Transverse colon (tissue), 4 donors: ENCODE data around the gene HAUS5.

Source experiments
- POLR2A ChIP-seq: fragments of 450-650 bp; IDR thresholded peaks from one replicate; pipeline ENCODE4 v1.6.1; 2016; ENCODE audit warnings: antibody characterized with exemption, mild to moderate bottlenecking, moderate library complexity
- POLR2AphosphoS5 ChIP-seq, 3 donors: sonication (generic); formaldehyde crosslinking; IDR thresholded peaks; one replicate each; pipeline ENCODE4 v1.6.1; 2016; ENCODE audit warnings: antibody characterized with exemption in 3 of 3
- TF ChIP-seq, protein P1 (sequence below), 5 experiments: fragments of 200-600 bp in 3 of 5; fragments of 450-650 bp in 2 of 5; sonication (generic) in 3 of 5; IDR thresholded peaks; 1 replicate in 2 of 5; 2 replicates in 3 of 5; pipeline ENCODE4 v1.5.1; 2016 to 2017; ENCODE audit warnings: antibody characterized with exemption in 5 of 5, inconsistent platforms in 3 of 5, mild to moderate bottlenecking in 2 of 5, moderate library complexity in 1 of 5

DNA sequence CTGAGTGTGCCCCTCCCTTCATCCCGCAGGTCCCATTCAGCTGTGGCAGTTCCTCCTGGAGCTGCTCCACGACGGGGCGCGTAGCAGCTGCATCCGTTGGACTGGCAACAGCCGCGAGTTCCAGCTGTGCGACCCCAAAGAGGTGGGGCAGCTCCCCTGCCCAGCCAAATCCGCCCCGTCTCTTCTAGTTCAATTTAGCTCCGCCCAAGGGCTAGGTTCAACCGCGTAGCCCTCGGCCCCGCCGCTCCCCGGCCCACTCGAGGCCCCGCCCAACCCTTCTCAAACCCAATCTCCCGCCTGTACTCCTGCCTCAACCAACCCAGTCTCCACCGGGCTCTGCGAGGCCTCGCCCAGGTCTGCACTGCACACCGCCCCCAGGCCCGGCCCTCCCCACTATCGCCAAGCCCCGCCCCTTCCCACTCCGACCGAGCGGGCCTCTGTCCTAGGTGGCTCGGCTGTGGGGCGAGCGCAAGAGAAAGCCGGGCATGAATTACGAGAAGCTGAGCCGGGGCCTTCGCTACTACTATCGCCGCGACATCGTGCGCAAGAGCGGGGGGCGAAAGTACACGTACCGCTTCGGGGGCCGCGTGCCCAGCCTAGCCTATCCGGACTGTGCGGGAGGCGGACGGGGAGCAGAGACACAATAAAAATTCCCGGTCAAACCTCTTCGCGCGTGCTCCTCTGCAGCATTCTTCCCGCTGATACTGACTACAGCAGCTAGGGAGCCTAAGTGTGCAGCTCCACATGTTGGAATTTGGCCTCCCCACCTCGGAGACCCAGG is 31.9 kb downstream of the HAUS5 start:
- peak; percentile 75 for TF ChIP-seq POLR2A
- TF ChIP-seq, protein P1, sequence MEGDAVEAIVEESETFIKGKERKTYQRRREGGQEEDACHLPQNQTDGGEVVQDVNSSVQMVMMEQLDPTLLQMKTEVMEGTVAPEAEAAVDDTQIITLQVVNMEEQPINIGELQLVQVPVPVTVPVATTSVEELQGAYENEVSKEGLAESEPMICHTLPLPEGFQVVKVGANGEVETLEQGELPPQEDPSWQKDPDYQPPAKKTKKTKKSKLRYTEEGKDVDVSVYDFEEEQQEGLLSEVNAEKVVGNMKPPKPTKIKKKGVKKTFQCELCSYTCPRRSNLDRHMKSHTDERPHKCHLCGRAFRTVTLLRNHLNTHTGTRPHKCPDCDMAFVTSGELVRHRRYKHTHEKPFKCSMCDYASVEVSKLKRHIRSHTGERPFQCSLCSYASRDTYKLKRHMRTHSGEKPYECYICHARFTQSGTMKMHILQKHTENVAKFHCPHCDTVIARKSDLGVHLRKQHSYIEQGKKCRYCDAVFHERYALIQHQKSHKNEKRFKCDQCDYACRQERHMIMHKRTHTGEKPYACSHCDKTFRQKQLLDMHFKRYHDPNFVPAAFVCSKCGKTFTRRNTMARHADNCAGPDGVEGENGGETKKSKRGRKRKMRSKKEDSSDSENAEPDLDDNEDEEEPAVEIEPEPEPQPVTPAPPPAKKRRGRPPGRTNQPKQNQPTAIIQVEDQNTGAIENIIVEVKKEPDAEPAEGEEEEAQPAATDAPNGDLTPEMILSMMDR (IDR thresholded peaks at IDR 0.05), result no peak
- peak; percentile 71 to 77 (median 74) for TF ChIP-seq POLR2AphosphoS5 (IDR thresholded peaks at IDR 0.05)
